NCI-H510A treated with DMSO at 0.1 percent for 48 hours (cell line): ENCODE results near the gene NGRN.
"Not testable (repeated sequence)": the region's sequence is repeated elsewhere in the genome, so short reads cannot be mapped to it uniquely, and the experiment has no call there.

ENCODE experiments used
- DNase-seq: peaks from one replicate; lab custom pipeline; 2025; lab: John Stamatoyannopoulos, UW

NGRN gene

DNA sequence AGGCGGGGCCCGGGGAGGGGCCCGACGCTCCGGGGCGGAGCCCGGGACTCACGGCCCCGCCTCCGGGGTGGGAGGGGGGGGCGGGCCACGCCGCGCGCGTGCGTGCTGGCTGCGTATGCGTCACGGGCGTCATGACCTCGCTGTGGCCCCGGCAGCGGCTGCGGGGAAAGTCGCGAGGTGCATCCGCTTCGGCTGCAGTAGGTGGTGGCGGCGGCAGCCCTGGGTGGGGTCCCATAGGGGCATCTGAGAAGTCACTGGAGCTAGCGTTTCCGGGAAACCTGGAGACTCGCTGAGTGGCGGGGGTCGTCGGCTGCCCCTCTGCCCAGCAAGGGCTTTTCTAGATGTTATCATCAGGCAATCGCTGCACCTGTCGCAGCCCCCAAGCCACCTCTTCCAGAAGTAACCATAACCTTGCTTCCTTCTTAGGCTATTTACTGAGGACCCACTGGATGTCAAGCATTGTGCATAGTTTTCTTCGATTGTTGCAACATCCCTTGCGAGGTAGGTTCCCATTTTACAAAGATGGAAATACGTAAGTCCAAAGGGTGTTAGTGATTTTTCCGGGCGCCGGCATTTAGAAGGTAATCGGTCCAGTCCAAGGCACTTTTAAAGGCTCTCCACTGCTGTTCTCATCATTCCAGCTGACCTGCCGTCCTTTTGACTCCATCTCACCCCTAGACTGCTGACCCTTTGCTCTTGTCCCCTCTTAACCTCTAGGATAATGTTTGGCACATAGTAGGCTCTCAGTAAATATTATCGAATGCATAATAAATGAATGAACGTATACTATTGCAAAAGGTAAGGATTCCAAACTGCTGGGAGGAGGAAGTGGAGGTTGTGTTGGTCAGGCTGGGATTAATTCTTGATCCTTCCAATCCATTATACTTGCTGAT lies 31.1 kb upstream of the NGRN start, which contains the start of gene GDPGP1:
TSS of gene GDPGP1 (plus strand) at position 114 of the 893 bp plus-strand sequence. CDS start 6,700 bp downstream, outside the sequence.
- no peak for DNase-seq

GRCh38 chr15:90239371-90239770 lies 26.1 kb upstream of the NGRN start:
- DNase-seq: no peak

DNA sequence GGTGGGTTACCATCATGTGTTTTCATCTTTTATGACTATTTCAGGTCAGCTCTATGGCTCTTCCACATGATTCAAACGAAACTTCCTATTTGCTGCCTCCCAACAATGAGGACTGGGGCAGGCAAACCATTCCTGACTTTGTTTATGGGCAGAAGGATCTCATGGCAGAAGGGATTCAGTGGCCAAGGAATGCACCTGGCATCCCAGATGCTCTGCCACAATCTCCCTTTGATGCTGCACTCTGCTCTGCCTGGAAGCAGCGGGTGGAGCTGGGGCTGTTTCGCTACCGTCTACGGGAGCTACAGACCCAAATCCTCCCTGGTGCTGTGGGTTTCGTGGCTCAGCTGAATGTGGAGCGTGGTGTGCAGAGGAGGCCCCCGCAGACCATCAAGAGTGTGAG lies 24.6 kb upstream of the NGRN start:
- DNase-seq: no peak

GRCh38 chr15:90241343-90242192 lies 23.9 kb upstream of the NGRN start:
- DNase-seq: no peak

DNA sequence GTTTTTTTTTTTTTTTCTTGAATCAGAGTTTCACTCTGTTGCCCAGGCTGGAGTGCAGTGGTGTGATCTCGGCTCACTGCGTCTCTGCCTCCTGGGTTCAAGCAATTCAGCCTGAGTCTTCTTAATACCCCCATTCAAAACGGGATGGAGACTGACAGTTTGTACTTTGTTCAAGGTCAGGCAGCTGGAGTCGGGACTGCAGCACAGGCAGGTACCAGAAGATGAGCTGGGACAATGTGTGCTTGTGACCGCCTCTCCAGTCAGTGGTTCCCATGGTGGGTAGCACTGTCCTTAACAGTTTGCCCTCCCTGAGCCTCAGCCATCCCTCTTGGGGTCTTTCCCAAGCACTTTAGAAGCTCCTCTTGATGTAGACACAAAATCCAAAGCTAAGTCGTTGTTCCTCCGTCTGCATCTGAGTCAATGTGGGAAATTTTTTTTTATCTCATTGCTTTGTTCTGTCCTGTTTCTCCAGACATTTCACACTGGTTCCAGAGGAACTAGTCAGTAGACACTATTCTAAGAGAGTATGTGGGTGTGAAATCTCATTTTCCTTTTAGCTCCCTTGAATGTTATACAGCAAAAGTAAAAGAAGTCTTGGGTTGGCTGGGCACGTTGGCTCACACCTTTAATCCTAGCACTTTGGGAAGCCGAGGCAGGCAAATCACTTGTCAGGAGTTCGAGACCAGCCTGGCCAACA lies 21.4 kb upstream of the NGRN start:
- DNase-seq: no peak

- no peak for DNase-seq
Measured at GRCh38 chr15:90248789-90249202, 16.7 kb upstream of the NGRN start.

DNA sequence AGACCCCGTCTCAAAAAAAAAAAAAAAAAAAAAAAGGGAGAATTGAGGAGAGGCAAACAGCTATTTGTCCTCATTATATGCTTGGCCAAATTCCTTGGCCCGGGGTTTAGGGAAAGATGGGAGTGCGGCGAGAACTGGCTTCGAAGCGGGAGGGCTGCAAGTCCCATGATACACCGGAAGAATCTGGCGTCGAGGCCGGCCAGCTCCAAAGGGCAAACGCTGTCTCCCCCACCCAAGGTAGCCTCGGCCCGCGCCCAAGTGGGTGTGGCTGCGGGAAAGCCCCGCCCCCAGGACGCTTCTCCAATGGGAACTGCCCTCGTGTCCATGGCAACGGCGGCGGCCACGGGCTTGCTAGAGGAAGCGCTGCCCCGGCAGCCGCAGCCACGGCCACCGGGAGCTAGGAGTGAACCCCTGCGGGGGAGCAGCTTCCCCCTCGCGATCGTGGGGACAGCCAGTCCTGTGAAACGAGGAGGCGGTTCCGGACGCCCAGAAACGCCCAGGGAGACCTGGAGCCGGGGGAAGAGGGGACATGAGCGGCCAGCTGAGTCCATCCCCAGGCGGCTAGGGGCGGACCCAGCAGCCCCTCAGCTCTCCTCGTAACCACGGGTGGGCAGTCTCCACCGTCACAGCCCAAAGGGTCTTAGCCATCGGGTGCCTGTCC lies 16.1 kb upstream of the NGRN start, which contains the start of gene TTLL13:
TSS of gene TTLL13 (plus strand) at position 354 of the 661 bp plus-strand sequence. CDS start 1,075 bp downstream, outside the sequence.
- DNase-seq: peak; percentile 53

- DNase-seq: no peak
Measured at GRCh38 chr15:90257776-90258175, 7.7 kb upstream of the NGRN start.

- DNase-seq: no peak
Measured at GRCh38 chr15:90259524-90259923, 5.9 kb upstream of the NGRN start.

DNA sequence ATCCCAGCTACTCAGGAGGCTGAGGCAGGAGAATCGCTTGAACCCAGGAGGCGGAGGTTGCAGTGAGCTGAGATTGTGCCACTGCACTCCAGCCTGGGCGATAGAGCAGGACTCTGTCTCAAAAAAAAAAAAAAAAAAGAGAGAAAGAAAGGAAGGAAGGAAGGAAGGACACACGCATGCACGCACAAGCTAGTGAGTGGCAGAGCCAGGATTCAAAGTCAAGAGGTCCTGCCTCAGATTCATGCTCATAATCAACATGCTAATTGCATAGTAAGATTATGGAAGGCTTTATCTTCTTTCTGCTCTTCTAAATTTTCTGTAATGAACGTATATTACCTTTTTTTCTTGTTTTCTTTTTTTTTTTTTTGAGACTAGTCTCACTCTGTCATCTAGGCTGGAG lies 4.7 kb upstream of the NGRN start:
- not testable (repeated sequence) for DNase-seq

DNA sequence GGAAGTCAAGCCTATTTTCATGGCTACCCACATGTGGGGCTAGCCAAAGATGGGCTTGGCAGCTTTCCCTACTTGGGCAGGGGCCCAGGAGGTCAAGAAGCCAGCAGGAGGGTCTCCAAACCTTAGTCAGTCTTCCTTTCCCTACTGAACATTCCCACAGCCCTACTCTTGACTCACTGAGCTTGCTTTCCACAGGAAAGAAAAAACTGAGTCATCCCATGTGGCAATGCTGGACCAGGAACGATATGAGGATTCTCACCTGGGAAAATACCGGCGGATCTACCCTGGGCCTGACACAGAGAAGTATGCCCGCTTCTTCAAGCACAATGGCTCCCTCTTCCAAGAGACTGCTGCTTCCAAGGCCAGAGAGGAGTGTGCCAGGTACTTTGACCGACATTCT lies 3.7 kb upstream of the NGRN start:
- DNase-seq: no peak

- no peak for DNase-seq
Measured at GRCh38 chr15:90262426-90262825, 3.0 kb upstream of the NGRN start.

DNA sequence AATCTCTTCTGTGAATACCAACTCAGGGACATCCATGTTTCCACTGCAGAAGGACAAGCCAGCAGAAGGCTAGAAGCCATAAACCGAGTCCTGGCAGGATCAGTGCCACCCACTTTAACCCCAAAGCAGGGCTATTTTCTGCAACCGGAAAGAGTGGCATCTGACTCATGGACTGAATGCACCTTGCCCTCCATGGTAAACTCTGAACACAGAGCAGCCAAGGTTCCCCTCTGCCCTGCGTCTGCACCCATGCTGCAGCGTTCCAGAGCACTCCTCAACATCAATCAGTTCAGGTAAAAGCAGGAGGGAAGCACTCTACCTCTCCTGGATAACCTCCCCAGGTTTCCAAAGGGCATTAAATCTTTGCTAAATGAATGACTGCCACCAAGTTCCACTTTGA lies 801 bp upstream of the NGRN start:
- no peak for DNase-seq

GRCh38 chr15:90266061-90266431 lies 574 bp downstream of the NGRN start:
- peak; percentile 35 for DNase-seq

GRCh38 chr15:90266485-90266884 lies 1.0 kb downstream of the NGRN start:
- no peak for DNase-seq

GRCh38 chr15:90268415-90268814 lies 2.9 kb downstream of the NGRN start:
- DNase-seq: peak; percentile 51

GRCh38 chr15:90270502-90271150 lies 5.2 kb downstream of the NGRN start:
- no peak for DNase-seq

DNA sequence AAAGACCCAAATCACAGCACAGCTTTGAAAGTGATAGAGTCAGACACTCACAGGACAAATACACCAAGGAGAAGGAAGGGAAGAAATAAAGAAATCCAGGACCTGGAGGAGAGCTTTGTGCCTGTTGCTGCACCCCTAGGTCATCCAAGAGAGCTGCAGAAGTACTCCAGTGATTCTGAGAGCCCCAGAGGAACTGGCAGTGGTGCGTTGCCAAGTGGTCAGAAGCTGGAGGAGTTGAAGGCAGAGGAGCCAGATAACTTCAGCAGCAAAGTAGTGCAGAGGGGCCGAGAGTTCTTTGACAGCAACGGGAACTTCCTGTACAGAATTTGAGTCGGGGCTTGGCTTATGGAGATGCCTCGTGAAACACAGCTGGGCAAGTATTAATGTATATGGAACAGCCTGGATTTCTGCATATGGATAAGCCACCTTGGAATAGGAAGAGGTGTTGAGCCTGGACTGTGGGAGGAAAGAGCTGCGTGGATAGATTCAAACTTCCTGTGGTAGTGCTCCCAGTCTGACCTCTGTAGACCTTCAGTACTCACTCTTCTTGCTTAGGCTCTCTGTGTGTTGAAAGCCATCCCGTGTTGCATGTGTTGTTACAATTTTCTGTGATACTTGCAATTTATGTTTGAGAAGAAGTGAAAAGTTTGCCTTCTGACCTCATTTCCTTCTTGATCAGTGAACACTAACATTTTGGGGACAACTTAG lies 6.1 kb downstream of the NGRN start:
- no peak for DNase-seq

DNA sequence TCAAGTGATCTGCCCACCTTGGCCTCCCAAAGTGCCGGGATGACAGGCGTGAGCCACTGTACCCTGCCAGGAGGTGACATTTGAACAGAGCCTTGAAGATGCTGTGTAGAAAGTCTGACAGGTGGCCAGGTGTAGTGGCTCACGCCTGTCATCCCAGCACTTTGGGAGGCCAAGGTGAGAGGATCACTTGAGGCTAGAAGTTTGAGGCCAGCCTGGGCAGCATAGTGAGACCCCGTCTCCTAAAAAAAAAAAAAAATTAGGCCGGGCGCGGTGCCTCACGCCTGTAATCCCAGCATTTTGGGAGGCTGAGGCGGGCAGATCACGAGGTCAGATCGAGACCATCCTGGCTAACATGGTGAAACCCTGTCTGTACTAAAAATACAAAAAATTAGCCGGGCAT lies 13.0 kb downstream of the NGRN start:
- not testable (repeated sequence) for DNase-seq

DNA sequence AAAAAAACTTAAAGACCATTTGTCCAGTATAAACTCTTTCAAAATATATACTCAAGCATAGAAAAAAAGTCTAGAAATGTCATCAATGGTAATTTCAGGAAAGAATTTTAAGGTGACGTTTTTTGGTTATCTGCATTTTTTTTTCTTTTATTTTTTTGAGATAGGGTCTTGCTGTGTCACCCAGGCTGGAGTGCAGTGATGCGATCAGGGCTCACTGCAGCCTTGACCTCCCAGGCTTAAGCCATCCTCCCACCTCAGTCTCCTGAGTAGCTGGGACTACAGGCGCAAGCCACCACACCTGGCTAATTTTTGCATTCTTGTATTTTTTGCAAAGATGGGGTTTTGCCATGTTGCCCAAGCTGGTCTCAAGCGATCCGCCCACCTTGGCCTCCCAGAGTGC lies 15.3 kb downstream of the NGRN start:
- not testable (repeated sequence) for DNase-seq
